Activated CD4-positive, alpha-beta T cell treated with anti-CD3 and anti-CD28 coated beads, Interleukin-2, Interleukin-6, amounts not matched to agents 100 ng/mL and 50 ng/mL, durations not matched to agents 16 hours and 8 hours (primary cell): ENCODE results near the gene GRIN3B.
A peak's percentile ranks its signal among the peaks of the same experiment; 100 is the strongest.

Source experiments
- DNase-seq: peaks from one replicate; pipeline ENCODE4 v3.0.0-alpha.2; 2020

The GRIN3B gene

GRCh38 chr19:964761-965694 lies 35.2 kb upstream of the GRIN3B start:
- peak; percentile 27 for DNase-seq

- DNase-seq, result no peak
Observed at GRCh38 chr19:966485-967088, 33.6 kb upstream of the GRIN3B start.

- DNase-seq, result no peak
Observed at GRCh38 chr19:970695-971094, 29.5 kb upstream of the GRIN3B start.

- no peak for DNase-seq
Observed at GRCh38 chr19:971795-972194, 28.4 kb upstream of the GRIN3B start.

GRCh38 chr19:972281-972680 lies 27.9 kb upstream of the GRIN3B start:
- no peak for DNase-seq

GRCh38 chr19:973726-974563 lies 26.3 kb upstream of the GRIN3B start:
- DNase-seq, result no peak

GRCh38 chr19:974564-975257 lies 25.5 kb upstream of the GRIN3B start:
- no peak for DNase-seq

GRCh38 chr19:976476-976875 lies 23.7 kb upstream of the GRIN3B start:
- no peak for DNase-seq

GRCh38 chr19:977058-977464 lies 23.2 kb upstream of the GRIN3B start:
- no peak for DNase-seq

GRCh38 chr19:979318-979741 lies 20.9 kb upstream of the GRIN3B start:
- DNase-seq, result no peak

- DNase-seq, result no peak
Observed at GRCh38 chr19:980133-980998, 19.9 kb upstream of the GRIN3B start.

- peak; percentile 86 for DNase-seq
Observed at GRCh38 chr19:982567-983170, 17.6 kb upstream of the GRIN3B start.

- DNase-seq, result peak; percentile 95
Observed at GRCh38 chr19:984165-984967, 15.9 kb upstream of the GRIN3B start, which contains the start of gene WDR18. WDR18 (plus strand) TSS chr19:984345; CDS start chr19:984354, 9 bp downstream.

GRCh38 chr19:986083-986482 lies 14.1 kb upstream of the GRIN3B start:
- DNase-seq, result no peak

- no peak for DNase-seq
Observed at GRCh38 chr19:988081-988480, 12.1 kb upstream of the GRIN3B start.

- DNase-seq, result no peak
Observed at GRCh38 chr19:988510-988909, 11.7 kb upstream of the GRIN3B start.

GRCh38 chr19:989381-990081 lies 10.7 kb upstream of the GRIN3B start:
- DNase-seq, result no peak

- no peak for DNase-seq
Observed at GRCh38 chr19:990119-990571, 10.1 kb upstream of the GRIN3B start.

- DNase-seq, result no peak
Observed at GRCh38 chr19:990746-991145, 9.5 kb upstream of the GRIN3B start.
